A549 (cell line): ENCODE results near the gene EEF2KMT. TPM values are rescaled to one million over a fixed set of nuclear protein-coding genes. Genes with fewer than 3 reads are reported as not detected.

Source experiments
- ATAC-seq, 2 experiments: fragments of 200-7000 bp in 1 of 2; fragments of >200 bp in 1 of 2; cut with Nextera tagmentation in 1 of 2; cut with Tn5 transposase in 1 of 2; 3 replicates each; pipeline versions ENCODE4 v1.8.0 to v1.9.1; 2018 to 2020; ENCODE audit warnings: mild to moderate bottlenecking in 1 of 2, moderate library complexity in 1 of 2
- CTCF ChIA-PET: fragments of 300-600 bp; sonication (Branson Sonifier 250); formaldehyde crosslinking; extraction: SDS; loops from one replicate; lab custom pipeline; 2021; ENCODE audit warnings: antibody characterized with exemption, inconsistent platforms; lab: Yijun Ruan, JAX
- POLR2A ChIA-PET: fragments of 350-600 bp; formaldehyde crosslinking; extraction: SDS; loops from one replicate; lab custom pipeline; 2021; ENCODE audit warnings: antibody characterized with exemption, inconsistent platforms; lab: Yijun Ruan, JAX
- DNase-seq, 2 experiments: peaks; one replicate each; pipeline versions ENCODE4 v3.0.0 to v3.0.0-alpha.2; 2011 to 2016; ENCODE audit warnings: low read depth in 1 of 2, low spot score in 1 of 2
- FAIRE-seq: peaks from 2 replicates; lab custom pipeline; 2011; peaks lifted over from hg19 to GRCh38; lab: Jason Lieb, UNC
- H3K27ac ChIP-seq, 2 experiments: fragments of >200 bp; sonication (Bioruptor Twin); formaldehyde crosslinking; 3 replicates each; pipeline ENCODE4 v1.5.1; 2016 to 2017
- H3K4me1 ChIP-seq: fragments of >200 bp; sonication (Bioruptor Twin); formaldehyde crosslinking; 3 replicates; pipeline ENCODE4 v1.6.1; 2016
- H3K4me2 ChIP-seq: fragments of >200 bp; sonication (Bioruptor Twin); formaldehyde crosslinking; 3 replicates; pipeline ENCODE4 v1.6.1; 2016
- H3K4me3 ChIP-seq: fragments of >200 bp; sonication (Bioruptor Twin); formaldehyde crosslinking; 3 replicates; pipeline ENCODE4 v1.5.1; 2016
- H3K9me3 ChIP-seq: fragments of >200 bp; sonication (Bioruptor Twin); formaldehyde crosslinking; 3 replicates; pipeline ENCODE4 v1.6.1; 2016
- BHLHE40 ChIP-seq: IDR thresholded peaks from 2 replicates; pipeline ENCODE4 v1.6.1; 2012; ENCODE audit warnings: low read depth, low read length, inconsistent platforms
- CBX8 ChIP-seq: fragments of 200-600 bp; sonication (generic); IDR thresholded peaks from 2 replicates; pipeline ENCODE4 v1.6.1; 2016
- CEBPB ChIP-seq, 2 experiments: fragments of >200 bp in 1 of 2; sonication (Bioruptor Twin) in 1 of 2; formaldehyde crosslinking in 1 of 2; IDR thresholded peaks; 2 replicates each; pipeline ENCODE4 v1.6.1; 2012 to 2016
- CHD4 ChIP-seq: fragments of 200-600 bp; sonication (generic); IDR thresholded peaks from 2 replicates; pipeline ENCODE4 v1.6.1; 2016; ENCODE audit warnings: antibody characterized with exemption, mild to moderate bottlenecking, borderline replicate concordance
- EHF ChIP-seq: fragments of 250-450 bp; sonication (Bioruptor Pico); IDR thresholded peaks from 2 replicates; pipeline ENCODE4 v1.5.0; 2020; ENCODE audit warnings: mild to moderate bottlenecking
- EHMT2 ChIP-seq: fragments of 200-600 bp; sonication (generic); IDR thresholded peaks from 2 replicates; pipeline ENCODE4 v1.6.1; 2016; ENCODE audit warnings: antibody characterized with exemption, low read depth, mild to moderate bottlenecking, moderate library complexity
- EP300 ChIP-seq, 2 experiments: fragments of >200 bp; sonication (Bioruptor Twin); formaldehyde crosslinking; IDR thresholded peaks; 2 replicates in 1 of 2; 3 replicates in 1 of 2; pipeline ENCODE4 v1.6.1; 2016 to 2017
- HDAC2 ChIP-seq: fragments of 200-600 bp; sonication (generic); IDR thresholded peaks from 2 replicates; pipeline ENCODE4 v1.6.1; 2016
- HOXA7 ChIP-seq: fragments of 250-450 bp; sonication (Bioruptor Pico); IDR thresholded peaks from 2 replicates; pipeline ENCODE4 v1.5.0; 2020; ENCODE audit warnings: mild to moderate bottlenecking, moderate library complexity
- HOXB5 ChIP-seq: fragments of 250-450 bp; sonication (Bioruptor Pico); IDR thresholded peaks from 2 replicates; pipeline ENCODE4 v1.5.0; 2020; ENCODE audit warnings: mild to moderate bottlenecking, moderate library complexity
- KDM5A ChIP-seq: fragments of 200-600 bp; sonication (generic); IDR thresholded peaks from 2 replicates; pipeline ENCODE4 v1.6.1; 2016; ENCODE audit warnings: antibody characterized with exemption, mild to moderate bottlenecking
- MAFK ChIP-seq: fragments of 450-650 bp; IDR thresholded peaks from 2 replicates; pipeline ENCODE4 v1.6.1; 2014; ENCODE audit not compliant: partially characterized antibody
- NFE2L2 ChIP-seq: fragments of 150-350 bp; conservative IDR thresholded peaks from 2 replicates; pipeline ENCODE4 v1.6.1; 2014; ENCODE audit warnings: low read length
- NPAS2 ChIP-seq: fragments of 250-450 bp; sonication (Bioruptor Pico); IDR thresholded peaks from 2 replicates; pipeline ENCODE4 v1.8.0; 2022; ENCODE audit warnings: mild to moderate bottlenecking, moderate library complexity, borderline replicate concordance
- PHF8 ChIP-seq: fragments of 200-600 bp; sonication (generic); IDR thresholded peaks from 2 replicates; pipeline ENCODE4 v1.6.1; 2016; ENCODE audit warnings: low read depth, mild to moderate bottlenecking, antibody characterized with exemption, moderate library complexity, borderline replicate concordance
- RFX5 ChIP-seq: fragments of 450-650 bp; IDR thresholded peaks from 2 replicates; pipeline ENCODE4 v1.7.1; 2014; ENCODE audit warnings: antibody characterized with exemption, mild to moderate bottlenecking, moderate library complexity
- RNF2 ChIP-seq: fragments of 200-600 bp; sonication (generic); IDR thresholded peaks from 2 replicates; pipeline ENCODE4 v1.6.1; 2016; ENCODE audit warnings: low read depth, mild to moderate bottlenecking, antibody characterized with exemption, moderate library complexity, borderline replicate concordance
- SMC3 ChIP-seq: fragments of >200 bp; sonication (Bioruptor Twin); formaldehyde crosslinking; IDR thresholded peaks from 3 replicates; pipeline ENCODE4 v1.6.1; 2018; ENCODE audit warnings: inconsistent platforms
- SREBF2 ChIP-seq: fragments of 450-650 bp; IDR thresholded peaks from 2 replicates; pipeline ENCODE4 v1.6.1; 2014; ENCODE audit warnings: mild to moderate bottlenecking, moderate library complexity
- TFCP2L1 ChIP-seq: fragments of 250-450 bp; sonication (Bioruptor Pico); IDR thresholded peaks from 2 replicates; pipeline ENCODE4 v1.5.0; 2021; ENCODE audit warnings: mild to moderate bottlenecking
- TP53 ChIP-seq: fragments of 250-450 bp; sonication (Bioruptor Pico); IDR thresholded peaks from 2 replicates; pipeline ENCODE4 v1.5.0; 2021; ENCODE audit warnings: mild to moderate bottlenecking, moderate library complexity
- ZFP36 ChIP-seq: fragments of 450-650 bp; IDR thresholded peaks from 2 replicates; pipeline ENCODE4 v1.6.1; 2014; ENCODE audit warnings: borderline replicate concordance; ENCODE audit not compliant: partially characterized antibody
- WGBS: methylation state at CpG from one replicate; pipeline ENCODE4 v1.1.6; 2017; ENCODE audit errors: missing lambda C conversion rate; 5-methylcytosine and 5-hydroxymethylcytosine counted together
- polyA plus RNA-seq, 4 experiments: library from polyadenylated mRNA; depleted of rRNA in 3 of 4; stranded (reverse); fragments of >200 nt; fragmentation: RNase III in 1 of 4; extraction: RNeasy Plus Mini Kit Qiagen cat#74134 plus additional on column Dnase treatment in 1 of 4; gene quantifications; 2 replicates in 3 of 4; 3 replicates in 1 of 4; pipeline ENCODE4 v1.2.3, GENCODE V29; 2011 to 2017
- TF ChIP-seq, protein P1 (sequence below): fragments of 200-600 bp; sonication (generic); IDR thresholded peaks from 2 replicates; pipeline ENCODE4 v1.6.1; 2016; ENCODE audit warnings: antibody characterized with exemption, mild to moderate bottlenecking, moderate library complexity
- TF ChIP-seq, protein P2 (sequence below): fragments of 450-650 bp; IDR thresholded peaks from 2 replicates; pipeline ENCODE4 v1.6.1; 2014; ENCODE audit warnings: antibody characterized with exemption

EEF2KMT gene
- polyA plus RNA-seq, 2 of the 4 experiments (the other 2 are of a cell fraction), result 14.8 to 22.1 TPM

DNA sequence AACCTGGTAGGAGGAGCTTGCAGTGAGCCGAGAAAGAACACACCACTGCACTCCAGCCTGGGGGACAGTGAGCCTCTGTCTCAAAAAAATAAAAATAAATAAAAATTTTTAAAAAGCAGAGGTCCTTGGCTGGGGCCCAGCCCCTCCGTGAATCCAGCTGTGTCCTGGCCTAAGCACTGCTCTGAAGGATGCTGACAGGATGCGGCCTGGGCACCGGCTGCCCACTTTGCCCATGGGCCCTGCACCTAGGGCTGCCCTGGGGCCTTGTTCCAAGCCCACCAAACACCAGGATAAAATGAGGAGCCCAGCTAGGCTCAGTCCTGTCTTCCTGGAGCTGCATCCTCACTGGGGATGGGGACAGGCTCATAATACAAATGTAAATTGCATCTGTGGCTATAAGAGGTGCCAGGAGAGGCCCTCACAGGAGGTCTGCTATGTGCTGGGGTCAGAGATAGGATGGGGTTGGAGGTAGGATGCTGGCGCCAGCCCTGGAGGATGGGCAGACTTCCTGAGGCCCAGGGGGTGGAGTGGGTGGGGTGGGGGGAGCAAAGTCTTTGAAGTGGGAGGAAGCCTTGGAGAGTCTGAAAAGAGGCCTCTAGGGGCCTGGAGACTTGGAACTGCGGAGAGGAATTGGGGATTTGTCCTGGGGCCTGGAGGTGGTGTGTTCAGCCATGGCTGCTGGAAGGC, 38.1 kb downstream of the EEF2KMT start:
- TF ChIP-seq ZFP36, result no peak
- no peak for TF ChIP-seq RNF2
- no peak for TF ChIP-seq RFX5
- TF ChIP-seq CEBPB (IDR thresholded peaks at IDR 0.05), result no peak
- TF ChIP-seq NPAS2 (CRISPR knock-in tag), result no peak
- no peak for TF ChIP-seq PHF8
- TF ChIP-seq, protein P1, sequence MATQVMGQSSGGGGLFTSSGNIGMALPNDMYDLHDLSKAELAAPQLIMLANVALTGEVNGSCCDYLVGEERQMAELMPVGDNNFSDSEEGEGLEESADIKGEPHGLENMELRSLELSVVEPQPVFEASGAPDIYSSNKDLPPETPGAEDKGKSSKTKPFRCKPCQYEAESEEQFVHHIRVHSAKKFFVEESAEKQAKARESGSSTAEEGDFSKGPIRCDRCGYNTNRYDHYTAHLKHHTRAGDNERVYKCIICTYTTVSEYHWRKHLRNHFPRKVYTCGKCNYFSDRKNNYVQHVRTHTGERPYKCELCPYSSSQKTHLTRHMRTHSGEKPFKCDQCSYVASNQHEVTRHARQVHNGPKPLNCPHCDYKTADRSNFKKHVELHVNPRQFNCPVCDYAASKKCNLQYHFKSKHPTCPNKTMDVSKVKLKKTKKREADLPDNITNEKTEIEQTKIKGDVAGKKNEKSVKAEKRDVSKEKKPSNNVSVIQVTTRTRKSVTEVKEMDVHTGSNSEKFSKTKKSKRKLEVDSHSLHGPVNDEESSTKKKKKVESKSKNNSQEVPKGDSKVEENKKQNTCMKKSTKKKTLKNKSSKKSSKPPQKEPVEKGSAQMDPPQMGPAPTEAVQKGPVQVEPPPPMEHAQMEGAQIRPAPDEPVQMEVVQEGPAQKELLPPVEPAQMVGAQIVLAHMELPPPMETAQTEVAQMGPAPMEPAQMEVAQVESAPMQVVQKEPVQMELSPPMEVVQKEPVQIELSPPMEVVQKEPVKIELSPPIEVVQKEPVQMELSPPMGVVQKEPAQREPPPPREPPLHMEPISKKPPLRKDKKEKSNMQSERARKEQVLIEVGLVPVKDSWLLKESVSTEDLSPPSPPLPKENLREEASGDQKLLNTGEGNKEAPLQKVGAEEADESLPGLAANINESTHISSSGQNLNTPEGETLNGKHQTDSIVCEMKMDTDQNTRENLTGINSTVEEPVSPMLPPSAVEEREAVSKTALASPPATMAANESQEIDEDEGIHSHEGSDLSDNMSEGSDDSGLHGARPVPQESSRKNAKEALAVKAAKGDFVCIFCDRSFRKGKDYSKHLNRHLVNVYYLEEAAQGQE, result no peak
- no peak for TF ChIP-seq TFCP2L1 (CRISPR knock-in tag)
- no peak for TF ChIP-seq BHLHE40
- no peak for TF ChIP-seq KDM5A
- TF ChIP-seq NFE2L2, result no peak
- no peak for TF ChIP-seq HDAC2
- no peak for TF ChIP-seq CBX8
- TF ChIP-seq, protein P2, sequence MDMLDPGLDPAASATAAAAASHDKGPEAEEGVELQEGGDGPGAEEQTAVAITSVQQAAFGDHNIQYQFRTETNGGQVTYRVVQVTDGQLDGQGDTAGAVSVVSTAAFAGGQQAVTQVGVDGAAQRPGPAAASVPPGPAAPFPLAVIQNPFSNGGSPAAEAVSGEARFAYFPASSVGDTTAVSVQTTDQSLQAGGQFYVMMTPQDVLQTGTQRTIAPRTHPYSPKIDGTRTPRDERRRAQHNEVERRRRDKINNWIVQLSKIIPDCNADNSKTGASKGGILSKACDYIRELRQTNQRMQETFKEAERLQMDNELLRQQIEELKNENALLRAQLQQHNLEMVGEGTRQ, result no peak
- TF ChIP-seq EP300 (IDR thresholded peaks at IDR 0.05), result no peak
- no peak for TF ChIP-seq HOXA7 (CRISPR knock-in tag)
- DNase-seq (no peak), FAIRE-seq (no peak), ATAC-seq (no peak)
- no peak overlapping the region for H3K4me2 ChIP-seq
- ChIA-PET POLR2A (no interaction called here), CTCF (interaction anchor here (0.6 to 1.3 kb wide), 6 partner anchors 8 to 34 kb away, joined by 3 to 7 read pairs (median 3); no protein-coding TSS in a partner anchor)
- no peaks in the 10 kb centered on the region for H3K9me3 ChIP-seq
- WGBS, result 76% methylated on average over 6 of the region's 6 CpGs
- H3K4me1 ChIP-seq, result no peaks in the 10 kb centered on the region; the same call in 2 of the 3 replicates
- no peak overlapping the region for H3K27ac ChIP-seq
- H3K4me3 ChIP-seq, result no peak overlapping the region

DNA sequence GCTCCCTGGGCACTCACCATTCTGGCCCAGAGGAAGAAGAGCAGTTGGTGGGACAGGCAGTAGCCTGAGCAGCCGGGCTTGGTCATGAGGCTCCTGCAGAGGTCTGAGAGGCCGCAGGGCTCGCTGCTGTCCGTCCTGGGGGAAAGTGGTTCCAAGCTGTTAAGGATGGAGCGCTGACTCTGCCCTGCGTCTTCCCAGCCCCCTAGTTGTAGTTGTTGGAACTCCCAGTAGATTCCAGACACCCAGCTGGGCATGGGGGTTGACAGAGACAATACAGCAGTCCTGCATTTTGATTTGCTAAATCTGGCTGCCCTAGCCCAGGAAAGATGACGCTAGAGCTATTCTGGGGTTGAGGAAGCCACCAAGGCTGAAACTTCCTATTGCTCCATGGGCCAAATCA, 39.1 kb downstream of the EEF2KMT start:
- ChIA-PET POLR2A (no interaction called here), CTCF (interaction anchor here (0.9 to 1.4 kb wide), 5 partner anchors 11 to 26 kb away, joined by 3 to 7 read pairs (median 5); no protein-coding TSS in a partner anchor)
- TF ChIP-seq MAFK, result no peak
- TF ChIP-seq CBX8, result no peak
- no peak for TF ChIP-seq HOXB5 (CRISPR knock-in tag)
- TF ChIP-seq EHF (CRISPR knock-in tag), result no peak
- no peak for TF ChIP-seq SMC3
- TF ChIP-seq EHMT2, result no peak
- TF ChIP-seq SREBF2, result no peak
- no peak for TF ChIP-seq NFE2L2
- no peak for TF ChIP-seq TP53
- no peak for TF ChIP-seq HOXA7 (CRISPR knock-in tag)
- no peak for TF ChIP-seq CHD4
- no peaks in the 10 kb centered on the region; the same call in 2 of the 3 replicates for H3K4me1 ChIP-seq
- peak; percentile 49 to 66 for DNase-seq
- WGBS, result 31% methylated on average over 2 of the region's 7 CpGs
- FAIRE-seq, result no peak
- peak; percentile 61 to 84; a peak in 5 of 6 replicates for ATAC-seq
- no peaks in the 10 kb centered on the region for H3K9me3 ChIP-seq
- no peak overlapping the region for H3K27ac ChIP-seq
- no peak overlapping the region for H3K4me3 ChIP-seq
- no peak overlapping the region for H3K4me2 ChIP-seq
